GM19397 (cell line): Measurements from ENCODE around the gene RNF32.
"Not testable (repeated sequence)": the region's sequence is repeated elsewhere in the genome, so short reads cannot be mapped to it uniquely, and the experiment has no call there.

Experiments used
- ATAC-seq: cut with Tn5 transposase; IDR thresholded peaks from one replicate; pipeline ENCODE4 v1.9.1; 2021; ENCODE audit warnings: mild to moderate bottlenecking, moderate library complexity; ENCODE audit not compliant: unreplicated experiment

The RNF32 gene

GRCh38 chr7:156639426-156640256, 933 bp upstream of the RNF32 start:
- ATAC-seq: no peak

- ATAC-seq: peak; percentile 47
These were observed 443 bp downstream of the RNF32 start for GRCh38 chr7:156640949-156641485.

GRCh38 chr7:156642306-156643045, 1.9 kb downstream of the RNF32 start:
- no peak for ATAC-seq

- not testable (repeated sequence) for ATAC-seq
These were observed 6.8 kb downstream of the RNF32 start for GRCh38 chr7:156647330-156647729.

- ATAC-seq: no peak
These were observed 9.5 kb downstream of the RNF32 start for GRCh38 chr7:156650042-156650441.

GRCh38 chr7:156651474-156651873, 10.9 kb downstream of the RNF32 start:
- no peak for ATAC-seq

GRCh38 chr7:156652886-156653568, 12.5 kb downstream of the RNF32 start:
- no peak for ATAC-seq

- no peak for ATAC-seq
These were observed 14.1 kb downstream of the RNF32 start for GRCh38 chr7:156654511-156655234.

- no peak for ATAC-seq
These were observed 14.7 kb downstream of the RNF32 start for GRCh38 chr7:156655251-156655650.

GRCh38 chr7:156655983-156656382, 15.4 kb downstream of the RNF32 start:
- ATAC-seq: no peak

- ATAC-seq: no peak
These were observed 16.0 kb downstream of the RNF32 start for GRCh38 chr7:156656598-156656997.

GRCh38 chr7:156657681-156658080, 17.1 kb downstream of the RNF32 start:
- no peak for ATAC-seq

- no peak for ATAC-seq
These were observed 18.6 kb downstream of the RNF32 start for GRCh38 chr7:156659203-156659602.

GRCh38 chr7:156659961-156660360, 19.4 kb downstream of the RNF32 start:
- ATAC-seq: no peak

GRCh38 chr7:156661637-156662036, 21.1 kb downstream of the RNF32 start:
- ATAC-seq: no peak

- ATAC-seq: no peak
These were observed 21.7 kb downstream of the RNF32 start for GRCh38 chr7:156662277-156662676.

GRCh38 chr7:156665101-156665500, 24.5 kb downstream of the RNF32 start:
- no peak for ATAC-seq

GRCh38 chr7:156666368-156667109, 26.0 kb downstream of the RNF32 start:
- ATAC-seq: no peak

GRCh38 chr7:156667110-156667426, 26.5 kb downstream of the RNF32 start:
- no peak for ATAC-seq

GRCh38 chr7:156668130-156668741, 27.7 kb downstream of the RNF32 start:
- ATAC-seq: no peak
